Suppressor macrophage (primary cell): ENCODE results near the gene SYNGAP1.
A peak's percentile ranks its signal among the peaks of the same experiment; 100 is the strongest.

Source experiments
- DNase-seq, 4 experiments: peaks; one replicate each; pipeline ENCODE4 v3.0.0-alpha.2; 2020 to 2022

SYNGAP1 gene

GRCh38 chr6:33439956-33440648 lies 20.2 kb downstream of the SYNGAP1 start:
- DNase-seq: no peak

- DNase-seq: no peak
These were observed 20.9 kb downstream of the SYNGAP1 start for GRCh38 chr6:33440649-33441309.

GRCh38 chr6:33441457-33441856 lies 21.6 kb downstream of the SYNGAP1 start:
- no peak for DNase-seq

- DNase-seq: no peak
These were observed 22.4 kb downstream of the SYNGAP1 start for GRCh38 chr6:33442283-33442682.

GRCh38 chr6:33443025-33443424 lies 23.2 kb downstream of the SYNGAP1 start:
- DNase-seq: no peak

- no peak for DNase-seq
These were observed 24.0 kb downstream of the SYNGAP1 start for GRCh38 chr6:33443619-33444504.

- DNase-seq: peak; percentile 64 to 91 (median 82)
These were observed 25.3 kb downstream of the SYNGAP1 start for GRCh38 chr6:33445119-33445603.

GRCh38 chr6:33446356-33446755 lies 26.5 kb downstream of the SYNGAP1 start:
- DNase-seq: no peak

GRCh38 chr6:33450434-33450833 lies 30.6 kb downstream of the SYNGAP1 start:
- DNase-seq: peak; percentile 57 to 86 (median 80)

GRCh38 chr6:33451606-33452005 lies 31.7 kb downstream of the SYNGAP1 start:
- DNase-seq: no peak

GRCh38 chr6:33452496-33452895 lies 32.6 kb downstream of the SYNGAP1 start:
- no peak for DNase-seq

GRCh38 chr6:33453393-33454008 lies 33.6 kb downstream of the SYNGAP1 start:
- DNase-seq: no peak

- peak; percentile 97 to 99 (median 98) for DNase-seq
These were observed 34.4 kb downstream of the SYNGAP1 start, which contains the start of gene ZBTB9 for GRCh38 chr6:33454009-33454946. TSS of gene ZBTB9 (plus strand) at chr6:33454576. CDS start at chr6:33455101, 525 bp downstream.

GRCh38 chr6:33455051-33455450 lies 35.2 kb downstream of the SYNGAP1 start:
- DNase-seq: no peak

GRCh38 chr6:33456156-33456555 lies 36.3 kb downstream of the SYNGAP1 start:
- no peak for DNase-seq

- peak; percentile 34 to 68 (median 60) for DNase-seq
These were observed 38.8 kb downstream of the SYNGAP1 start for GRCh38 chr6:33458676-33459075.

GRCh38 chr6:33459226-33459625 lies 39.4 kb downstream of the SYNGAP1 start:
- no peak for DNase-seq

- DNase-seq: no peak
These were observed 46.3 kb downstream of the SYNGAP1 start for GRCh38 chr6:33466075-33466735.

GRCh38 chr6:33467091-33467490 lies 47.2 kb downstream of the SYNGAP1 start:
- no peak for DNase-seq

GRCh38 chr6:33469661-33470060 lies 49.8 kb downstream of the SYNGAP1 start:
- no peak for DNase-seq

- DNase-seq: no peak
These were observed 58.0 kb downstream of the SYNGAP1 start for GRCh38 chr6:33477864-33478263.
